ENCODE measurements around the gene FOXM1. TPM values are rescaled to one million over a fixed set of nuclear protein-coding genes. Genes with fewer than 3 reads are reported as not detected.
A peak's percentile ranks its signal among the peaks of the same experiment; 100 is the strongest.
"Not testable (repeated sequence)": the region's sequence is repeated elsewhere in the genome, so short reads cannot be mapped to it uniquely, and the experiment has no call there.

FOXM1 gene
- total RNA-seq, 2 experiments from 2014 or later = 0.59 to 0.80 TPM

DNA sequence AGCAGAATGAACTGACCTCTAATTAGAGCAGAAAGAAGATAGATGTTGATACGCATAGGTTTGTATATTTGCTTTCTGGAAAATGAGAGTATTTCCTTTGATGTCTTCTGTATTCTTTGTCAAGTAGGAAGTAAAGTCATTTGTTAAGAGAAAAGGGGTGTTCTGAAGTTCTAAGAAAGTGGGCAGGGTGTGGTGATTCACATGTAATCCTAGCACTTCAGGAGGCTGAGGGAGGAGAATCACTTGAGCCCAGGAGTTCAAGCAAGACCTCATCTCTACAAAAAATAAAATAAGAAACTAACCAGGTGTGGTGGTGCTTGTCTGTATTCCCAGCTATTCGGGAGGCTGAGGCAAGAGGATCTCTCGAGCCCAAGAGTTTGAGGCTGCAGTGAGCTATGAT, 2.9 kb upstream of the FOXM1 start:
- no peak for ATAC-seq (ENCODE audit: poor library complexity)
- Mint-ChIP-seq H3K4me3 (no peak overlapping the region), H3K4me1 (ENCODE audit: low read depth) (peaks cover 35% of the 10 kb centered on the region), H3K36me3 (ENCODE audit: low read depth) (peaks cover 31% of the 10 kb centered on the region), H3K9me3 (no peaks in the 10 kb centered on the region), H3K27ac (peak overlapping the region; percentile 59), H3K27me3 (no peaks in the 10 kb centered on the region)
- Histone ChIP-seq H3K27ac (ENCODE audit: low read depth in 1 of 2, low read length in 2 of 2) (no peak overlapping the region), H3K4me3 (ENCODE audit: low read length) (no peak overlapping the region), H3K9me3 (ENCODE audit: control insufficient read depth in 1 of 2, insufficient read depth in 1 of 2, low read length in 2 of 2) (no peaks in the 10 kb centered on the region), H3K36me3 (ENCODE audit: insufficient read depth, low read length) (peaks cover 5% of the 10 kb centered on the region), H3K27me3 (ENCODE audit: control insufficient read depth in 1 of 2, insufficient read depth in 2 of 2, low read length in 2 of 2) (no peaks in the 10 kb centered on the region), H3K4me1 (ENCODE audit: insufficient read depth, low read length) (peaks cover 39% of the 10 kb centered on the region)
- TF ChIP-seq, protein P1, sequence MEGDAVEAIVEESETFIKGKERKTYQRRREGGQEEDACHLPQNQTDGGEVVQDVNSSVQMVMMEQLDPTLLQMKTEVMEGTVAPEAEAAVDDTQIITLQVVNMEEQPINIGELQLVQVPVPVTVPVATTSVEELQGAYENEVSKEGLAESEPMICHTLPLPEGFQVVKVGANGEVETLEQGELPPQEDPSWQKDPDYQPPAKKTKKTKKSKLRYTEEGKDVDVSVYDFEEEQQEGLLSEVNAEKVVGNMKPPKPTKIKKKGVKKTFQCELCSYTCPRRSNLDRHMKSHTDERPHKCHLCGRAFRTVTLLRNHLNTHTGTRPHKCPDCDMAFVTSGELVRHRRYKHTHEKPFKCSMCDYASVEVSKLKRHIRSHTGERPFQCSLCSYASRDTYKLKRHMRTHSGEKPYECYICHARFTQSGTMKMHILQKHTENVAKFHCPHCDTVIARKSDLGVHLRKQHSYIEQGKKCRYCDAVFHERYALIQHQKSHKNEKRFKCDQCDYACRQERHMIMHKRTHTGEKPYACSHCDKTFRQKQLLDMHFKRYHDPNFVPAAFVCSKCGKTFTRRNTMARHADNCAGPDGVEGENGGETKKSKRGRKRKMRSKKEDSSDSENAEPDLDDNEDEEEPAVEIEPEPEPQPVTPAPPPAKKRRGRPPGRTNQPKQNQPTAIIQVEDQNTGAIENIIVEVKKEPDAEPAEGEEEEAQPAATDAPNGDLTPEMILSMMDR (IDR thresholded peaks at IDR 0.05) = no peak
- intact Hi-C loops (cut with DNase I, micrococcal nuclease) = loop anchor here in 1 of 2 experiments (5.0 kb wide), 2 partner anchors 88 to 197 kb away; partner anchors contain the start of genes FKBP4 and TSPAN9
- DNase-seq = no peak
- POLR2A ChIA-PET = interaction anchor here (5.0 kb wide), 1 partner anchor 9 kb away, joined by 77 read pairs; the partner anchor contains the start of gene TULP3
- CTCF ChIA-PET = no interaction called here

DNA sequence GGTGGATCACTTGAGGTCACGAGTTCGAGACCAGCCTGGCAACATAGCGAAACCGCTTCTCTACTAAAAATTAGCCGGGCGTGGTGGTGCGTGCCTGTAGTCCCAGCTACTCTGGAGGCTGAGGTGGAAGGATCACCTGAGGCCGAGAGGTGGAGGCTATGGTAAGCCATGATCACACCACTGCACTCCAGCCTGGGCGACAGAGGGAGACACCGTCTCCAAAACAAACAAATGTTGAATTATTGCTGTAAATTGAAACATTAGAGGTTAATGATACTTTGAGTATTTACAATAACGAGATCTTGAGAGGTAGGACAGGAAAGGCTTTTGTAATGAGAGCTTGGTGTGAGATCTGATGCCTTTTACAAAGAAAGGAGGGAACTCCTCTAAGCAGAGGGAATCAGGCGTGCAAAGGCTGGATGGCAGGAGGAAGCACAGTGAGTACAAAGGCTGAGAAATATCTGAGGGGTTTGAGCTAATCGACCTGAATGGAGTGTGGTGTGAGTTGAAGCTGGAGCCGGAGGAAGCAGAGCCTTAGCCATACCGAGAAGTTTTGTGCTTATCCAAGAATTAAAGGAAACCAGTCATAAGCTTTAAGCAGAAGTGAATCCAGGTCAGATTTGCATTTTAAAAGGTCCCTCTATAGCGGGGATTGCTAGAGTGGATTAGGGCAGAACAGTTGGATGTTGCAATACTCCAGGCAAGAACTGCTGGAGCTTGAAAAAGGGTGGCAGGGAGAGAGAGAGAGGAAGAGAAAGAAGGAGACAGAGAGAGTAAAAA, 1.2 kb upstream of the FOXM1 start:
- peaks cover 30% of the 10 kb centered on the region for H3K4me1 Mint-ChIP-seq (ENCODE audit: low read depth)
- H3K27ac Mint-ChIP-seq = peak overlapping the region; percentile 99

DNA sequence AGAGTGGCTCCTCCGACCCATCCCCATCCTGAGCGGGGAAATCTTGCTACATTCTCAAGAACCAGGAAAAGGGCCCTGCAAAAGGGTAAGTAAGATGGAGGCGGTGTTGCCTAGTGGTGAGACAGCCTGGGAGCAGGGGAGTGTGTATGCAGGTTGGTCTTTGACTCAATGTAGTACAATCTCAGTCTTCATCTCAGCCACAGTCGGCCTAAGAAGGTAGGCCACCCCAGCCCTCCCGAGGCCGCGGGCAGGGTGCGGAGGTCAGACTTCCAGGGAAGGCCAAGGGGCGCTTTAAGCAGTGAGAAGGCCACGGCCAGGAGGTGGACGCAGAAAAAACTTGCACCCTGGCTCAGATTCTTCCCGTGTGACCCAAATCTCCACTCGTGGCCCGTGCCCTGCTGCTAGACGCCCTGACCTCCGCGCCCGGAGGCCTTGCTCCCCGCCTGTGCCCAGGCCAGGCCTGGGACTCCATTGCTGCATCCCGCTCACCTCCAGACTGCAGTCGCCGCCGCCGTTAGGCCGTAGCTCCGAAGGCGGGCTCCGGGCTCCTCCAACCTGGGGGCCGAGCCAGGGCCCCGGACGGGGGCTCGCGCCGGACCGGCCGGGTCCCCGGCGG, 435 bp downstream of the FOXM1 start:
- intact Hi-C loops (cut with DNase I, micrococcal nuclease) = loop anchor here in 1 of 2 experiments (1.0 to 5.0 kb wide), 4 partner anchors 14 to 201 kb away; partner anchors contain the start of genes FKBP4, ITFG2, TSPAN9 and TULP3
- DNase-seq (peak in 2 of 14 experiments; percentile 25 to 40), ATAC-seq (ENCODE audit: poor library complexity) (no peak)
- Histone ChIP-seq H3K4me3 (ENCODE audit: low read length) (peak overlapping the region; percentile 80), H3K4me1 (ENCODE audit: insufficient read depth, low read length) (peaks cover 37% of the 10 kb centered on the region), H3K9me3 (ENCODE audit: control insufficient read depth in 1 of 2, insufficient read depth in 1 of 2, low read length in 2 of 2) (no peaks in the 10 kb centered on the region), H3K36me3 (ENCODE audit: insufficient read depth, low read length) (peaks cover 5% of the 10 kb centered on the region), H3K27ac (ENCODE audit: low read depth in 1 of 2, low read length in 2 of 2) (no peak overlapping the region), H3K27me3 (ENCODE audit: control insufficient read depth in 1 of 2, insufficient read depth in 2 of 2, low read length in 2 of 2) (no peaks in the 10 kb centered on the region)
- Mint-ChIP-seq H3K27ac (peak overlapping the region; percentile 99), H3K4me3 (peak overlapping the region; percentile 90), H3K36me3 (ENCODE audit: low read depth) (peaks cover 25% of the 10 kb centered on the region), H3K4me1 (ENCODE audit: low read depth) (peaks cover 30% of the 10 kb centered on the region), H3K9me3 (no peaks in the 10 kb centered on the region), H3K27me3 (no peaks in the 10 kb centered on the region)
- TF ChIP-seq, protein P1 (IDR thresholded peaks at IDR 0.05) = no peak
- POLR2A ChIA-PET = interaction anchor here (0.6 to 5.0 kb wide), 7 partner anchors 12 to 186 kb away, joined by 3 to 77 read pairs (median 5); partner anchors contain the start of genes FKBP4 and TULP3
- CTCF ChIA-PET = no interaction called here

More for the DNA sequence above, 1.2 kb upstream of the FOXM1 start:
- Histone ChIP-seq H3K9me3 (ENCODE audit: control insufficient read depth in 1 of 2, insufficient read depth in 1 of 2, low read length in 2 of 2) (no peaks in the 10 kb centered on the region), H3K4me3 (ENCODE audit: low read length) (peak overlapping the region; percentile 80), H3K27me3 (ENCODE audit: control insufficient read depth in 1 of 2, insufficient read depth in 2 of 2, low read length in 2 of 2) (no peaks in the 10 kb centered on the region), H3K4me1 (ENCODE audit: insufficient read depth, low read length) (peaks cover 39% of the 10 kb centered on the region), H3K27ac (ENCODE audit: low read depth in 1 of 2, low read length in 2 of 2) (peak overlapping the region; percentile 81 to 86), H3K36me3 (ENCODE audit: insufficient read depth, low read length) (peaks cover 5% of the 10 kb centered on the region)
- ATAC-seq (ENCODE audit: poor library complexity) (no peak), DNase-seq (peak in 4 of 14 experiments; percentile 6 to 36 (median 20))
- TF ChIP-seq, protein P1 (IDR thresholded peaks at IDR 0.05) = no peak
- intact Hi-C loops (cut with DNase I, micrococcal nuclease) = loop anchor here in 1 of 2 experiments (1.0 to 5.0 kb wide), 4 partner anchors 12 to 199 kb away; partner anchors contain the start of genes FKBP4, ITFG2, TSPAN9 and TULP3
- Mint-ChIP-seq H3K36me3 (ENCODE audit: low read depth) (peaks cover 25% of the 10 kb centered on the region), H3K9me3 (no peaks in the 10 kb centered on the region), H3K4me3 (peak overlapping the region; percentile 97), H3K27me3 (no peaks in the 10 kb centered on the region)
- ChIA-PET CTCF (interaction anchor here (0.8 to 1.0 kb wide), 3 partner anchors 10 to 12 kb away, joined by 3 read pairs; partner anchors contain the start of gene TULP3), POLR2A (interaction anchor here (0.9 to 5.0 kb wide), 6 partner anchors 10 to 1771 kb away, joined by 3 to 77 read pairs (median 5); partner anchors contain the start of genes AKAP3, FKBP4, NDUFA9 and TULP3)

DNA sequence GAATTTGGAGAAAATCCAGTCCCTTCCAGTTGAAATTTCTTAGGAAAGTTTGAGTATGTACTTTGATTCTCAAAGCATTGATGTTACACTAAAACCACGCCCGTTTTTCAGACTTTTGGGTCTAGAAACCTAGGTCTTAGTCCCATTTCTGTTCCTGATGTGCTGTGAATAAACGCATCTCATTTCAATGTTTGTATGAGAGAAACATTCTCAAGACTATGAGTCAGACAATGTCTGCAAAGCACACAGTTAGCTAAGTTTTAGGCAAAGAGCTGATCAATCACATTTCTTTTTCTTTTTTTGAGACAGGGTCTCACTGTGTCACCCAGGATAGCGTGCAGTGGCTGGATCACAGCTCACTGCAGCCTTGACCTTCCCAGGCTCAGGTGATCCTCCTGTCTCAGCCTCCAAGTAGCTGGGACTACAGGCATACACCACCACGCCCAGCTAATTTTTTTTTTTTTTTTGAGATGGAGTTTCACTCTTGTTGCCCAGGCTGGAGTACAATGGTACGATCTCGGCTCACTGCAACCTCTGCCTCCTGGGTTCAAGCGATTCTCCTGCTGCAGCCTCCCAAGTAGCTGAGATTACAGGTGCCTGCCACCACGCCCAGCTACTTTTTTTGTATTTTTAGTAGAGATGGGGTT, 7.9 kb downstream of the FOXM1 start:
- H3K9me3 Mint-ChIP-seq; H3K4me1 Mint-ChIP-seq (ENCODE audit: low read depth); H3K9me3 ChIP-seq (ENCODE audit: control insufficient read depth in 1 of 2, insufficient read depth in 1 of 2, low read length in 2 of 2); intact Hi-C loops (cut with DNase I, micrococcal nuclease); H3K4me3 ChIP-seq (ENCODE audit: low read length); H3K4me3 Mint-ChIP-seq; POLR2A ChIA-PET; H3K27ac ChIP-seq (ENCODE audit: low read depth in 1 of 2, low read length in 2 of 2); H3K27ac Mint-ChIP-seq; H3K36me3 Mint-ChIP-seq (ENCODE audit: low read depth); DNase-seq; H3K27me3 Mint-ChIP-seq; H3K4me1 ChIP-seq (ENCODE audit: insufficient read depth, low read length); H3K36me3 ChIP-seq (ENCODE audit: insufficient read depth, low read length); ATAC-seq (ENCODE audit: poor library complexity); H3K27me3 ChIP-seq (ENCODE audit: control insufficient read depth in 1 of 2, insufficient read depth in 2 of 2, low read length in 2 of 2); CTCF ChIA-PET: not testable (repeated sequence)
